ENCODE results near the gene PAX7.

The PAX7 gene

DNA sequence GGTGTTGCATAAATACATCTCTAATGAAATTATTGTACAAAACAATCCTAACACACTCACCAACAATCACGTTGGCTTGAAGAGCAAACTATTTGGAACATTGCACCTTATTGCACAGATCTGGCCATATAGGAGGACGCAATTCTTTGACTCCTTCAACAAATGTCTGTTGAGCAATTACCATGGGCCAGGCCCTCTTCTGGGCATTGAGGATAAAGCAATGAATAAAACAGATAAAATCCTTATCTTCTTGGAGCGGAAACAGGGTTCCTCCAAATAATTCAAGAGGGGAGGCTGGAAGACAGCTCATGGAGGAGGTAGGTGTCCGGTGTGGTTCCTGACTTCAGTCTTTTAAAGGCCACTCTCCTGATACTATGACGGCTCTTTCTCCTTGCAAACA is 43.3 kb downstream of the PAX7 start:
- H3K36me3 ChIP-seq (ENCODE audit: insufficient read depth, low read length) = no peaks in the 10 kb centered on the region
- H3K9ac ChIP-seq (ENCODE audit: low read length) = no peak overlapping the region
- H3K27me3 ChIP-seq (ENCODE audit: insufficient read depth, low read length) = 0 out of 2 replicates have a peak, but pooled peaks cover 3% of the 10 kb centered on the region
- no peaks in the 10 kb centered on the region for H3K9me2 ChIP-seq (ENCODE audit: low read depth, low read length)
- no peaks in the 10 kb centered on the region for H3K9me3 ChIP-seq (ENCODE audit: low read length)
- no peaks in the 10 kb centered on the region for H4K20me1 ChIP-seq (ENCODE audit: insufficient read depth, low read length)
- H3F3A ChIP-seq (ENCODE audit: insufficient read depth, low read length) = no peaks in the 10 kb centered on the region
- no peak overlapping the region for H3K27ac ChIP-seq (ENCODE audit: low read depth, low read length, poor library complexity, severe bottlenecking)
- H3K4me1 ChIP-seq (ENCODE audit: insufficient read depth, low read length, severe bottlenecking) = no peaks in the 10 kb centered on the region
- no peaks in the 10 kb centered on the region for H3K79me2 ChIP-seq (ENCODE audit: insufficient read depth, low read length)
- TF ChIP-seq, protein P1, sequence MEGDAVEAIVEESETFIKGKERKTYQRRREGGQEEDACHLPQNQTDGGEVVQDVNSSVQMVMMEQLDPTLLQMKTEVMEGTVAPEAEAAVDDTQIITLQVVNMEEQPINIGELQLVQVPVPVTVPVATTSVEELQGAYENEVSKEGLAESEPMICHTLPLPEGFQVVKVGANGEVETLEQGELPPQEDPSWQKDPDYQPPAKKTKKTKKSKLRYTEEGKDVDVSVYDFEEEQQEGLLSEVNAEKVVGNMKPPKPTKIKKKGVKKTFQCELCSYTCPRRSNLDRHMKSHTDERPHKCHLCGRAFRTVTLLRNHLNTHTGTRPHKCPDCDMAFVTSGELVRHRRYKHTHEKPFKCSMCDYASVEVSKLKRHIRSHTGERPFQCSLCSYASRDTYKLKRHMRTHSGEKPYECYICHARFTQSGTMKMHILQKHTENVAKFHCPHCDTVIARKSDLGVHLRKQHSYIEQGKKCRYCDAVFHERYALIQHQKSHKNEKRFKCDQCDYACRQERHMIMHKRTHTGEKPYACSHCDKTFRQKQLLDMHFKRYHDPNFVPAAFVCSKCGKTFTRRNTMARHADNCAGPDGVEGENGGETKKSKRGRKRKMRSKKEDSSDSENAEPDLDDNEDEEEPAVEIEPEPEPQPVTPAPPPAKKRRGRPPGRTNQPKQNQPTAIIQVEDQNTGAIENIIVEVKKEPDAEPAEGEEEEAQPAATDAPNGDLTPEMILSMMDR (IDR thresholded peaks at IDR 0.05; ENCODE audit: low read length) = no peak
- no peak for TF ChIP-seq EZH2 (IDR thresholded peaks at IDR 0.05; ENCODE audit: borderline replicate concordance, low read length)
- no peak overlapping the region for H2AFZ ChIP-seq (ENCODE audit: low read length)
- no peak overlapping the region for H3K4me2 ChIP-seq (ENCODE audit: low read length)
- no peak overlapping the region for H3K4me3 ChIP-seq (ENCODE audit: low read depth, low read length, poor library complexity, severe bottlenecking)

GRCh38 chr1:18676332-18676781 is 45.7 kb downstream of the PAX7 start:
- H3K4me1 ChIP-seq (ENCODE audit: insufficient read depth, low read length, severe bottlenecking) = no peaks in the 10 kb centered on the region
- TF ChIP-seq, protein P1 (IDR thresholded peaks at IDR 0.05; ENCODE audit: low read length) = no peak
- TF ChIP-seq EZH2 (IDR thresholded peaks at IDR 0.05; ENCODE audit: borderline replicate concordance, low read length) = no peak
- H3K27me3 ChIP-seq (ENCODE audit: insufficient read depth, low read length) = 0 out of 2 replicates have a peak, but pooled peaks cover 3% of the 10 kb centered on the region
- no peaks in the 10 kb centered on the region for H3K9me3 ChIP-seq (ENCODE audit: low read length)
- H3K36me3 ChIP-seq (ENCODE audit: insufficient read depth, low read length) = no peaks in the 10 kb centered on the region
- no peak overlapping the region for H3K27ac ChIP-seq (ENCODE audit: low read depth, low read length, poor library complexity, severe bottlenecking)
- no peaks in the 10 kb centered on the region for H3F3A ChIP-seq (ENCODE audit: insufficient read depth, low read length)
- H2AFZ ChIP-seq (ENCODE audit: low read length) = no peak overlapping the region
- no peaks in the 10 kb centered on the region for H4K20me1 ChIP-seq (ENCODE audit: insufficient read depth, low read length)
- no peak overlapping the region for H3K9ac ChIP-seq (ENCODE audit: low read length)
- H3K79me2 ChIP-seq (ENCODE audit: insufficient read depth, low read length) = no peaks in the 10 kb centered on the region
- H3K4me2 ChIP-seq (ENCODE audit: low read length) = no peak overlapping the region
- H3K4me3 ChIP-seq (ENCODE audit: low read depth, low read length, poor library complexity, severe bottlenecking) = no peak overlapping the region
- H3K9me2 ChIP-seq (ENCODE audit: low read depth, low read length) = no peaks in the 10 kb centered on the region

- Histone ChIP-seq H3K27ac (ENCODE audit: low read depth, low read length, poor library complexity, severe bottlenecking) (no peak overlapping the region), H3K27me3 (ENCODE audit: insufficient read depth, low read length) (0 out of 2 replicates have a peak, but pooled peaks cover 7% of the 10 kb centered on the region), H3F3A (ENCODE audit: insufficient read depth, low read length) (no peaks in the 10 kb centered on the region), H3K4me2 (ENCODE audit: low read length) (no peak overlapping the region), H3K9ac (ENCODE audit: low read length) (no peak overlapping the region), H3K9me3 (ENCODE audit: low read length) (no peaks in the 10 kb centered on the region), H4K20me1 (ENCODE audit: insufficient read depth, low read length) (no peaks in the 10 kb centered on the region), H3K36me3 (ENCODE audit: insufficient read depth, low read length) (no peaks in the 10 kb centered on the region), H2AFZ (ENCODE audit: low read length) (no peak overlapping the region), H3K4me1 (ENCODE audit: insufficient read depth, low read length, severe bottlenecking) (no peaks in the 10 kb centered on the region), H3K9me2 (ENCODE audit: low read depth, low read length) (no peaks in the 10 kb centered on the region), H3K4me3 (ENCODE audit: low read depth, low read length, poor library complexity, severe bottlenecking) (no peak overlapping the region), H3K79me2 (ENCODE audit: insufficient read depth, low read length) (no peaks in the 10 kb centered on the region)
- TF ChIP-seq EZH2 (IDR thresholded peaks at IDR 0.05; ENCODE audit: borderline replicate concordance, low read length) = no peak
- TF ChIP-seq, protein P1 (IDR thresholded peaks at IDR 0.05; ENCODE audit: low read length) = peak; percentile 65
Measured at GRCh38 chr1:18681423-18681835, 50.8 kb downstream of the PAX7 start.
